ENCODE measurements around the gene QRFPR. TPM values are rescaled to one million over a fixed set of nuclear protein-coding genes. Genes with fewer than 3 reads are reported as not detected.
"Not testable (repeated sequence)": the region's sequence is repeated elsewhere in the genome, so short reads cannot be mapped to it uniquely, and the experiment has no call there.

QRFPR gene
- not detected for total RNA-seq
- long read RNA-seq, result 0 reads

- ATAC-seq (no peak), DNase-seq (no peak)
- intact Hi-C loops (cut with DNase I, micrococcal nuclease), result no loop called here
These were observed at the start of gene QRFPR for GRCh38 chr4:121380776-121381462. TSS of gene QRFPR (minus strand) at chr4:121381018. CDS start at chr4:121380647, 371 bp downstream.

GRCh38 chr4:121428721-121429120 is 47.9 kb upstream of the QRFPR start:
- DNase-seq (no peak), ATAC-seq (no peak)
- intact Hi-C loops (cut with DNase I, micrococcal nuclease), result no loop called here

GRCh38 chr4:121421594-121421993 is 40.8 kb upstream of the QRFPR start:
- ATAC-seq, result no peak
- intact Hi-C loops (cut with DNase I, micrococcal nuclease), result no loop called here
- no peak for DNase-seq

- intact Hi-C loops (cut with DNase I, micrococcal nuclease), result loop anchor here in 1 of 2 donors (10.0 kb wide), 1 partner anchor 46 kb away; no protein-coding TSS in a partner anchor
- peak; percentile 47 for ATAC-seq
- DNase-seq, result no peak
These were observed 30.4 kb upstream of the QRFPR start for GRCh38 chr4:121411151-121411744.

GRCh38 chr4:121408567-121408966 is 27.7 kb upstream of the QRFPR start:
- DNase-seq; intact Hi-C loops (cut with DNase I, micrococcal nuclease); ATAC-seq: not testable (repeated sequence)

GRCh38 chr4:121400632-121401031 is 19.8 kb upstream of the QRFPR start:
- intact Hi-C loops (cut with DNase I, micrococcal nuclease), result no loop called here
- no peak for DNase-seq
- ATAC-seq, result no peak

GRCh38 chr4:121397941-121398601 is 17.3 kb upstream of the QRFPR start:
- DNase-seq (no peak), ATAC-seq (peak; percentile 30)
- intact Hi-C loops (cut with DNase I, micrococcal nuclease), result no loop called here

- ATAC-seq (no peak), DNase-seq (no peak)
- intact Hi-C loops (cut with DNase I, micrococcal nuclease), result no loop called here
These were observed 16.6 kb upstream of the QRFPR start for GRCh38 chr4:121397434-121397833.

GRCh38 chr4:121392426-121393086 is 11.7 kb upstream of the QRFPR start:
- no peak for ATAC-seq
- intact Hi-C loops (cut with DNase I, micrococcal nuclease), result no loop called here
- DNase-seq, result no peak

GRCh38 chr4:121390335-121390734 is 9.5 kb upstream of the QRFPR start:
- intact Hi-C loops (cut with DNase I, micrococcal nuclease), result no loop called here
- no peak for ATAC-seq
- no peak for DNase-seq

GRCh38 chr4:121379276-121379675 is 1.5 kb downstream of the QRFPR start:
- no peak for DNase-seq
- intact Hi-C loops (cut with DNase I, micrococcal nuclease), result loop anchor here in 1 of 2 donors (10.0 kb wide), 1 partner anchor 276 kb away; no protein-coding TSS in a partner anchor
- ATAC-seq, result no peak

GRCh38 chr4:121377076-121377475 is 3.7 kb downstream of the QRFPR start:
- DNase-seq (no peak), ATAC-seq (no peak)
- intact Hi-C loops (cut with DNase I, micrococcal nuclease), result loop anchor here in 1 of 2 donors (10.0 kb wide), 1 partner anchor 278 kb away; no protein-coding TSS in a partner anchor

- no peak for DNase-seq
- no peak for ATAC-seq
- intact Hi-C loops (cut with DNase I, micrococcal nuclease), result loop anchor here in 1 of 2 donors (10.0 kb wide), 1 partner anchor 278 kb away; no protein-coding TSS in a partner anchor
These were observed 4.3 kb downstream of the QRFPR start for GRCh38 chr4:121376556-121376955.

GRCh38 chr4:121376097-121376496 is 4.7 kb downstream of the QRFPR start:
- ATAC-seq, result no peak
- intact Hi-C loops (cut with DNase I, micrococcal nuclease), result loop anchor here in 1 of 2 donors (10.0 kb wide), 1 partner anchor 279 kb away; no protein-coding TSS in a partner anchor

GRCh38 chr4:121375262-121375661 is 5.6 kb downstream of the QRFPR start:
- ATAC-seq, result no peak
- no peak for DNase-seq
- intact Hi-C loops (cut with DNase I, micrococcal nuclease), result loop anchor here in 1 of 2 donors (10.0 kb wide), 1 partner anchor 280 kb away; no protein-coding TSS in a partner anchor

More at GRCh38 chr4:121376097-121376496, 4.7 kb downstream of the QRFPR start:
- DNase-seq, result no peak

GRCh38 chr4:121373841-121374240 is 7.0 kb downstream of the QRFPR start:
- no peak for DNase-seq
- intact Hi-C loops (cut with DNase I, micrococcal nuclease), result loop anchor here in 1 of 2 donors (5.0 to 10.0 kb wide), 2 partner anchors 281 to 363 kb away; no protein-coding TSS in a partner anchor
- ATAC-seq, result no peak

GRCh38 chr4:121370729-121371325 is 10.0 kb downstream of the QRFPR start:
- no peak for ATAC-seq
- intact Hi-C loops (cut with DNase I, micrococcal nuclease), result loop anchor here in 1 of 2 donors (5.0 to 10.0 kb wide), 2 partner anchors 284 to 366 kb away; no protein-coding TSS in a partner anchor
- DNase-seq, result peak in 1 of 2 donors; percentile 41

- no peak for DNase-seq
- intact Hi-C loops (cut with DNase I, micrococcal nuclease), result loop anchor here in 1 of 2 donors (10.0 kb wide), 1 partner anchor 54 kb away; no protein-coding TSS in a partner anchor
These were observed 20.3 kb downstream of the QRFPR start for GRCh38 chr4:121360495-121360894.

More at GRCh38 chr4:121360495-121360894, 20.3 kb downstream of the QRFPR start:
- no peak for ATAC-seq

All from left colon (tissue), 2 donors.